Prostate gland (tissue), 2 donors: ENCODE measurements around the gene SMYD5. TPM values are rescaled to one million over a fixed set of nuclear protein-coding genes. Genes with fewer than 3 reads are reported as not detected.

Experiments used
- DNase-seq: peaks from one replicate; pipeline ENCODE4 v3.0.0-alpha.2; 2019; ENCODE audit warnings: low spot score
- H3K27ac ChIP-seq, 2 donors: fragments of 200-600 bp; sonication (generic); 2 replicates each; pipeline ENCODE4 v1.5.1; 2017 to 2019
- H3K27me3 ChIP-seq: fragments of 200-600 bp; sonication (generic); replicated peaks from 2 replicates; pipeline ENCODE4 v1.5.1; 2019; ENCODE audit not compliant: insufficient read depth
- H3K36me3 ChIP-seq, 2 donors: fragments of 200-600 bp; sonication (generic); 1 replicate in 1 of 2; 2 replicates in 1 of 2; pipeline versions ENCODE4 v1.5.1 to v1.8.1; 2017 to 2019
- H3K4me1 ChIP-seq: fragments of 200-600 bp; sonication (generic); replicated peaks from 2 replicates; pipeline ENCODE4 v1.5.1; 2019
- H3K4me3 ChIP-seq, 2 donors: fragments of 200-600 bp; sonication (generic); 2 replicates each; pipeline ENCODE4 v1.5.1; 2017 to 2019
- H3K9me3 ChIP-seq: fragments of 200-600 bp; sonication (generic); 2 replicates; pipeline ENCODE4 v1.5.1; 2017
- CTCF ChIP-seq, 4 experiments: fragments of 200-600 bp in 2 of 4; fragments of 450-650 bp in 2 of 4; sonication (generic) in 2 of 4; IDR thresholded peaks; 1 replicate in 3 of 4; 2 replicates in 1 of 4; pipeline ENCODE4 v1.5.1; 2016 to 2019; ENCODE audit warnings: antibody characterized with exemption in 4 of 4, mild to moderate bottlenecking in 2 of 4, moderate library complexity in 2 of 4
- POLR2A ChIP-seq: fragments of 450-650 bp; IDR thresholded peaks from one replicate; pipeline ENCODE4 v1.6.1; 2016; ENCODE audit warnings: antibody characterized with exemption, mild to moderate bottlenecking
- POLR2AphosphoS5 ChIP-seq: sonication (generic); formaldehyde crosslinking; IDR thresholded peaks from one replicate; pipeline ENCODE4 v1.6.1; 2017; ENCODE audit warnings: antibody characterized with exemption
- WGBS: methylation state at CpG from one replicate; pipeline ENCODE4 v1.1.5; 2018; 5-methylcytosine and 5-hydroxymethylcytosine counted together
- intact Hi-C: fragments of 100-400 bp; cut with DNase I; formaldehyde crosslinking; loops from one replicate; pipeline ENCODE4 v1.14.2; 2022
- total RNA-seq, 2 donors: library from RNA; depleted of rRNA; stranded (reverse); fragments of >200 nt; gene quantifications; one replicate each; pipeline ENCODE4 v1.1.0, GENCODE V29; 2016

Gene SMYD5
- total RNA-seq, 2 donors from 2014 or later: 12.5 to 36.6 TPM

- Histone ChIP-seq H3K27ac (no peak overlapping the region), H3K27me3 (no peaks in the 10 kb centered on the region), H3K36me3 (peaks cover under 1 to 3% of the 10 kb centered on the region in 2 donors), H3K4me3 (no peak overlapping the region), H3K9me3 (no peaks in the 10 kb centered on the region), H3K4me1 (peaks cover 10% of the 10 kb centered on the region)
- TF ChIP-seq POLR2A (no peak), POLR2AphosphoS5 (no peak), CTCF (IDR thresholded peaks at IDR 0.05) (no peak)
- intact Hi-C loops: no loop called here
- WGBS: 56% methylated on average over 1 of the region's 1 CpG
- DNase-seq: no peak
These were observed 42.5 kb downstream of the SMYD5 start for GRCh38 chr2:73256618-73256922.

GRCh38 chr2:73257021-73257420 lies 43.0 kb downstream of the SMYD5 start:
- no peak for DNase-seq
- H3K4me1 ChIP-seq: peaks cover 10% of the 10 kb centered on the region
- no peaks in the 10 kb centered on the region for H3K27me3 ChIP-seq
- H3K27ac ChIP-seq: no peak overlapping the region
- intact Hi-C loops: no loop called here
- WGBS: 97% methylated on average over 2 of the region's 2 CpGs
- no peaks in the 10 kb centered on the region for H3K9me3 ChIP-seq
- peaks cover 0 to 3% of the 10 kb centered on the region in 2 donors for H3K36me3 ChIP-seq
- TF ChIP-seq POLR2A (no peak), POLR2AphosphoS5 (no peak)
- H3K4me3 ChIP-seq: no peak overlapping the region

- Histone ChIP-seq H3K36me3 (peaks cover 0 to 2% of the 10 kb centered on the region in 2 donors), H3K9me3 (no peaks in the 10 kb centered on the region), H3K4me3 (no peak overlapping the region), H3K27ac (no peak overlapping the region), H3K27me3 (no peaks in the 10 kb centered on the region), H3K4me1 (peaks cover 10% of the 10 kb centered on the region)
- intact Hi-C loops: no loop called here
- no peak for DNase-seq
- 73% methylated on average over 10 of the region's 10 CpGs for WGBS
- no peak for TF ChIP-seq CTCF (IDR thresholded peaks at IDR 0.05)
- TF ChIP-seq POLR2AphosphoS5: no peak
- no peak for TF ChIP-seq POLR2A
These were observed 43.5 kb downstream of the SMYD5 start for GRCh38 chr2:73257425-73258125.

GRCh38 chr2:73258186-73258912 lies 44.3 kb downstream of the SMYD5 start:
- Histone ChIP-seq H3K9me3 (no peaks in the 10 kb centered on the region), H3K36me3 (no peaks in the 10 kb centered on the region), H3K4me3 (no peak overlapping the region), H3K27me3 (no peaks in the 10 kb centered on the region), H3K4me1 (peaks cover 10% of the 10 kb centered on the region), H3K27ac (no peak overlapping the region)
- no peak for DNase-seq
- intact Hi-C loops: no loop called here
- 93% methylated on average over 8 of the region's 8 CpGs for WGBS
- TF ChIP-seq POLR2A: no peak
- TF ChIP-seq CTCF (IDR thresholded peaks at IDR 0.05): no peak
- TF ChIP-seq POLR2AphosphoS5: no peak

GRCh38 chr2:73258913-73259215 lies 44.8 kb downstream of the SMYD5 start:
- H3K36me3 ChIP-seq: no peaks in the 10 kb centered on the region
- H3K4me3 ChIP-seq: no peak overlapping the region
- H3K4me1 ChIP-seq: peaks cover 10% of the 10 kb centered on the region
- H3K9me3 ChIP-seq: no peaks in the 10 kb centered on the region
- intact Hi-C loops: no loop called here
- no peak overlapping the region for H3K27ac ChIP-seq
- 98% methylated on average over 9 of the region's 9 CpGs for WGBS
- no peaks in the 10 kb centered on the region for H3K27me3 ChIP-seq
- no peak for DNase-seq
- no peak for TF ChIP-seq POLR2A
- no peak for TF ChIP-seq POLR2AphosphoS5
- TF ChIP-seq CTCF (IDR thresholded peaks at IDR 0.05): no peak
